AG04450 (cell line): ENCODE results near the gene COL13A1. TPM values are rescaled to one million over a fixed set of nuclear protein-coding genes. Genes with fewer than 3 reads are reported as not detected.

Experiments used
- CTCF ChIA-PET: fragments of 300-600, 350-600 bp; formaldehyde crosslinking; extraction: SDS; loops from one replicate; lab custom pipeline; 2022; ENCODE audit warnings: antibody characterized with exemption, inconsistent platforms; lab: Charles Lee
- POLR2A ChIA-PET: fragments of 350-600 bp; formaldehyde crosslinking; extraction: SDS; loops from one replicate; lab custom pipeline; 2021; ENCODE audit warnings: antibody characterized with exemption, inconsistent platforms; lab: Yijun Ruan, JAX
- DNase-seq: peaks from one replicate; pipeline ENCODE4 v3.0.0-alpha.2; 2011; ENCODE audit warnings: low read depth, low spot score
- H3K27ac ChIP-seq: one replicate; pipeline ENCODE4 v1.5.1; 2012; ENCODE audit warnings: low read depth, low read length, control low read depth
- H3K27me3 ChIP-seq: one replicate; pipeline ENCODE4 v1.6.0; 2012; ENCODE audit warnings: low read length; ENCODE audit not compliant: control insufficient read depth, insufficient read depth
- H3K4me3 ChIP-seq: 2 replicates; pipeline ENCODE4 v1.5.1; 2011; ENCODE audit warnings: mild to moderate bottlenecking, low read depth, low read length, control low read depth
- H3K9me3 ChIP-seq: 2 replicates; pipeline ENCODE4 v1.5.1; 2012; ENCODE audit warnings: low read length; ENCODE audit not compliant: control insufficient read depth, insufficient read depth
- CTCF ChIP-seq: IDR thresholded peaks from 2 replicates; pipeline ENCODE4 v1.5.1; 2011; ENCODE audit warnings: low read depth, low read length, control low read depth, inconsistent platforms
- polyA plus RNA-seq: library from polyadenylated mRNA; depleted of rRNA; stranded (reverse); fragments of >200 nt; gene quantifications from 2 replicates; pipeline ENCODE4 v1.2.3, GENCODE V29; 2011

COL13A1 gene
- polyA plus RNA-seq, 1 experiment, result 13.1 TPM

DNA sequence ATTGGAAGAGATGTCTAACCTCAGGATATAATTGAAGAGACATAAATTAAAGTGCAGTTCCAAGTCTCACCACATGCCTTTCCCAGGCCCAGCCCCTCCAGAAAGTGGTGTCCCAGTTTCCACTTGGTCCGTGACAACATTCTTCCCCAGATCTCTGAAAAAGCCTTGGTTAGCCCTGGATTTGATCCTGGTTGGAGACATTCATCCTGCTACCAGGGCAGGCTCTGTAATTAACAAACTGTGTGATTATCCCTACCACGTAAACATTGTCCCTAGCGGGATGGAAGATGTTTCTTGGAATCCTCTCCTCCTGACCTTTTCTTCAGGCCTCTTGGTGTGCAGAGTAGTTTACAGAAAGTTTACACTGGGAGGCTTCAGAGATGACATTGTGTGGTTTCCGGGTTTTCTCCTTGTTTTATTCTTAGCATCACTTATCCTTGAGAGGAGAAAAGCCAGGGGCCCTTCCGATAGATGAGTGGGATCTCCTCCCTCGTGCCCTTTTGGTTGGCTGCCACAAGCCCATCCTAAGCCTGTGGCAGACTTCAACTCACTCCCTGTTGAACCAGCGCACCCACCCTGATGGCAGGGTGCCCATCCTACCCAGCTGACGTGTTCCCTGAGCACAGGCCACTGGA is 83.8 kb downstream of the COL13A1 start:
- peak; percentile 54 for TF ChIP-seq CTCF
- Histone ChIP-seq H3K4me3 (no peak overlapping the region), H3K9me3 (no peaks in the 10 kb centered on the region), H3K27me3 (no peaks in the 10 kb centered on the region), H3K27ac (no peak overlapping the region)
- POLR2A ChIA-PET, result no interaction called here
- no peak for DNase-seq
- CTCF ChIA-PET, result interaction anchor here (0.6 to 1.5 kb wide), 2 partner anchors 15 to 86 kb away, joined by 4 to 5 read pairs; no protein-coding TSS in a partner anchor

DNA sequence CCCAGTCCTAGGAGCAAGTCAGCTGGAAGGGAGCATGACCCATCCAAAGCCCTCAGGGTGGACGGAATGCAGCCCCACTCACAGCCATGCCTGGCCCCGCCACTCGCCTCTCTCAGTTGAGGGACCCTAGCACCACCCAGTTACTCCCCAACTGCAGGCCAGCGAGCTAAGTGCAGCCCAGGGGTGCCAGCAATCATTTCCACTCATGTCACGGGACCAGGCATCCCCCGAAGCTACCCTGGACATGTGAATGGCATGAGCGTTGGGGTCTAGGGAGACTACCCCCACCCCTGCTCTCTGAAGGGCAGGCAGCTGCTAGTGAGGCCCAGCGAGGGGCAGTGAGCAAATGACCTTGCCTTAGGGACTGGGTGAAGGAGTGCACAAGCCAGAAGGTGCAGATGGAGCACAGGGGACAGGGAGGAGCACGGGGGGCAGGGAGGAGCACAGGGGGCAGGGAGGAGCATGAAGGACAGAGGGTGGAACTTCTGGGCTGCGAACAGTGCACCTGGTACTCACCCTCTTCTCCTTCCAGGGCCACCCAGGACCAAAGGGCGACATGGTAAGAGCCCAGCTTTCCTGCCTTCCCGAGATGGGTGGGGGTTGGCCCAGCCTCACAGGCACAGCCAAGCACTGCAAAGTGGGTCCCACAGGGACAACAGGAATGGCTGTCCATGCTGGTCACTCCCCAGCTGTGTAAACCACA is 87.3 kb downstream of the COL13A1 start:
- CTCF ChIA-PET, result interaction anchor here (1.3 kb wide), 1 partner anchor 9 kb away, joined by 3 read pairs; no protein-coding TSS in a partner anchor

DNA sequence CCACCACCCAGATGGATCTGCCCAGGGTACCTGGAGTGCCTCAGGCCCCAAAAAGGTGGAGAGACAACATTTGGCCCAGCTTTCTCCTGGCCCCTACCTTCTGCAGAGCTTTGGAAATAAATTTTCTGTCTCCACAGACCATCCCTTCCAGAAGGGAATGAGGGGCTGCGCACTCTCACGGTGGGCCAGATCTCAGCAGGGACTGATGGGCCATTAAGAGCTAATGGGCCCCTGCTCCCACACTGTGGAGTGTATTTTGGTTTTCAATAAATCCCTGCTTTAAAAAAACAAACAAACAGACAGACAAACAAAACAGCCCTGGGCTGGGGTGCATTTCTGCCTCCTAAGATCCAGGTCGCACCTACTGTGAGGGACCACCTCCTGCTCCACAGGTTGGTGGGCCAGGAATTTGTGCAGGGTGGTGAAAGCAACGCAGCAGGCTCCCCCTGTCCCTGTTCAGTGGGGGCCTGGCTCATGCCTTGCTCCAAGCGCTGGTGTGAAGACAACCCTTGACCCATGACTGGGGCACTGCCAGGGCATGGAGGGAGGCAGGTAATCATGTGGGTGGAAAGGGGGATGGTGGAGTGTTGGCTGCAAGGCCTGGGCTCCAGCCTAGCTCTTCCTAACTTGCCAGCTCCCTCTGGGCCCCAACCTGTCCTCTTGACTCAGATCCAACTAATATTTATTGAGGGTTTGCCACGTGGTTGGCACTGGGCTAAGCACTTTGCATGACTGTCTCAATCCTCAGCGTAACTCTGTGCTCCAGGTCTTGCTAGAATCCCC is 88.5 kb downstream of the COL13A1 start:
- POLR2A ChIA-PET, result interaction anchor here (1.6 kb wide), 1 partner anchor 21 kb away, joined by 3 read pairs; no protein-coding TSS in a partner anchor
- H3K4me3 ChIP-seq, result no peak overlapping the region
- TF ChIP-seq CTCF, result no peak
- H3K27ac ChIP-seq, result no peak overlapping the region
- H3K27me3 ChIP-seq, result no peaks in the 10 kb centered on the region
- H3K9me3 ChIP-seq, result no peaks in the 10 kb centered on the region
- DNase-seq, result no peak
- CTCF ChIA-PET, result interaction anchor here (1.3 to 2.7 kb wide), 3 partner anchors 10 to 193 kb away, joined by 3 to 10 read pairs (median 3); no protein-coding TSS in a partner anchor

More for the DNA sequence above, 87.3 kb downstream of the COL13A1 start:
- TF ChIP-seq CTCF, result no peak
- POLR2A ChIA-PET, result no interaction called here
- H3K27ac ChIP-seq, result no peak overlapping the region
- no peaks in the 10 kb centered on the region for H3K9me3 ChIP-seq
- DNase-seq, result no peak
- H3K4me3 ChIP-seq, result no peak overlapping the region
- H3K27me3 ChIP-seq, result no peaks in the 10 kb centered on the region

DNA sequence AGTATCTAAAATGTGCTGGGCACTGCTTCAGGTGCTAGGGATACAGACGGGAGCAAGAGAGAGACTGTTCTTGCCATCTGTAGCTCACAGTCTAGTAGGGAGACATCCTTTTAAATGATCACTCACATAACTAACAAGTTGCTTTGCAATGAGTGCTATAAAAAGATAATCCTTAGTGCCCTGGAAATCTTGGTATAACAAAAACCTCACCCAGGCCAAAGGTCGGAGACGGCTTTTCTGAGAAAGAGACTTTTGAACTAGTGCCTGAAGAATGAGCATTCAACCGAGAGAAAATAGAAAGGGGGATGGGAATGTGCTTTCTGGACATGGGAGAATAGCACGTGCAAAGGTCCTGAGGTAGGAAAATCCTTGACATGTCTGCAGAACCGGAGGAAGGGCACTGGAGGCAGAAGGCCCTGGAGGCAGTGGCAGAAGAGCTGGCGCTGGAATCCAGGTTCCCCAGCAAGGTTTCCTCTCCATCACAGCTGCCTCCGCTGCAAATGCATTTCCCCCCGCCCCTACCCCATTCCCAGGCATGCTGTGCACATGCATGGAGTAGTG is 89.4 kb downstream of the COL13A1 start:
- ChIA-PET CTCF (interaction anchor here (0.9 to 2.7 kb wide), 2 partner anchors 11 to 23 kb away, joined by 3 to 10 read pairs; no protein-coding TSS in a partner anchor), POLR2A (interaction anchor here (1.6 kb wide), 1 partner anchor 22 kb away, joined by 3 read pairs; no protein-coding TSS in a partner anchor)
- Histone ChIP-seq H3K9me3 (no peaks in the 10 kb centered on the region), H3K4me3 (no peak overlapping the region), H3K27ac (no peak overlapping the region), H3K27me3 (no peaks in the 10 kb centered on the region)
- TF ChIP-seq CTCF, result no peak
- DNase-seq, result no peak
